ENCODE results near the gene PHF21A. TPM values are rescaled to one million over a fixed set of nuclear protein-coding genes. Genes with fewer than 3 reads are reported as not detected.

The PHF21A gene
- total and polyA plus RNA-seq, 2 experiments from 2014 or later = 24.6 to 30.4 TPM

DNA sequence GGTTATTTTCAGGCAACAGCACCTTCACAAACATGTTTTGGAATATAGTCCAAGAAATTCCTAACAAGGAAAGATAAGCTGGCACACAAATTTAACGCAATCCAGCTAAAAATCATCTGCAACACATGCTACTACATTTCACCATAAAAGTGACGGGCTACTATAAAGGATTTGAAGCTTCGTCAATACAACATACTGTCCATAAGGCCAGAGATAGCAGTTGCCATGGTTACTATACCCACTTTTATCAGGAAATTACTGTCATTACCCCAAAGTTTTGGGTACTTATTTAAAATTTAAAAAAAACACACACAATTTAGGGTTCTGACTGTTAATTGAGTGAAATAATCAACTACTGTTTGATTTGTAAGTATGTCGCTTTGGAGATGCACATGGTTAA is 6.9 kb downstream of the PHF21A start:
- Histone ChIP-seq H3K4me3 (no peak overlapping the region), H3K9me3 (ENCODE audit: low read depth) (no peaks in the 10 kb centered on the region), H3K4me1 (ENCODE audit: insufficient read depth) (peaks cover 32% of the 10 kb centered on the region), H2AFZ (no peak overlapping the region), H3K27ac (no peak overlapping the region), H3K9me2 (replicated peaks; ENCODE audit: insufficient read depth) (no peaks in the 10 kb centered on the region), H4K20me1 (ENCODE audit: insufficient read depth, poor library complexity, severe bottlenecking) (peaks cover 73% of the 10 kb centered on the region), H3K79me2 (peaks cover 100% of the 10 kb centered on the region), H3K4me2 (peak overlapping the region; percentile 15), H3K27me3 (no peaks in the 10 kb centered on the region), H3K36me3 (replicated peaks; ENCODE audit: insufficient read depth, low read depth) (no peaks in the 10 kb centered on the region)
- WGBS (ENCODE audit: low lambda C conversion rate, missing lambda C conversion rate) = 82% methylated on average over 4 of the region's 4 CpGs
- no peak for DNase-seq (ENCODE audit: low spot score)
- TF ChIP-seq, protein P1, sequence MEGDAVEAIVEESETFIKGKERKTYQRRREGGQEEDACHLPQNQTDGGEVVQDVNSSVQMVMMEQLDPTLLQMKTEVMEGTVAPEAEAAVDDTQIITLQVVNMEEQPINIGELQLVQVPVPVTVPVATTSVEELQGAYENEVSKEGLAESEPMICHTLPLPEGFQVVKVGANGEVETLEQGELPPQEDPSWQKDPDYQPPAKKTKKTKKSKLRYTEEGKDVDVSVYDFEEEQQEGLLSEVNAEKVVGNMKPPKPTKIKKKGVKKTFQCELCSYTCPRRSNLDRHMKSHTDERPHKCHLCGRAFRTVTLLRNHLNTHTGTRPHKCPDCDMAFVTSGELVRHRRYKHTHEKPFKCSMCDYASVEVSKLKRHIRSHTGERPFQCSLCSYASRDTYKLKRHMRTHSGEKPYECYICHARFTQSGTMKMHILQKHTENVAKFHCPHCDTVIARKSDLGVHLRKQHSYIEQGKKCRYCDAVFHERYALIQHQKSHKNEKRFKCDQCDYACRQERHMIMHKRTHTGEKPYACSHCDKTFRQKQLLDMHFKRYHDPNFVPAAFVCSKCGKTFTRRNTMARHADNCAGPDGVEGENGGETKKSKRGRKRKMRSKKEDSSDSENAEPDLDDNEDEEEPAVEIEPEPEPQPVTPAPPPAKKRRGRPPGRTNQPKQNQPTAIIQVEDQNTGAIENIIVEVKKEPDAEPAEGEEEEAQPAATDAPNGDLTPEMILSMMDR (IDR thresholded peaks at IDR 0.05; ENCODE audit: poor library complexity) = no peak
- TF ChIP-seq EZH2phosphoT487 (IDR thresholded peaks at IDR 0.05; ENCODE audit: low read depth, severe bottlenecking, unreplicated experiment) (no peak), EZH2 (IDR thresholded peaks at IDR 0.05; ENCODE audit: borderline replicate concordance) (no peak)

DNA sequence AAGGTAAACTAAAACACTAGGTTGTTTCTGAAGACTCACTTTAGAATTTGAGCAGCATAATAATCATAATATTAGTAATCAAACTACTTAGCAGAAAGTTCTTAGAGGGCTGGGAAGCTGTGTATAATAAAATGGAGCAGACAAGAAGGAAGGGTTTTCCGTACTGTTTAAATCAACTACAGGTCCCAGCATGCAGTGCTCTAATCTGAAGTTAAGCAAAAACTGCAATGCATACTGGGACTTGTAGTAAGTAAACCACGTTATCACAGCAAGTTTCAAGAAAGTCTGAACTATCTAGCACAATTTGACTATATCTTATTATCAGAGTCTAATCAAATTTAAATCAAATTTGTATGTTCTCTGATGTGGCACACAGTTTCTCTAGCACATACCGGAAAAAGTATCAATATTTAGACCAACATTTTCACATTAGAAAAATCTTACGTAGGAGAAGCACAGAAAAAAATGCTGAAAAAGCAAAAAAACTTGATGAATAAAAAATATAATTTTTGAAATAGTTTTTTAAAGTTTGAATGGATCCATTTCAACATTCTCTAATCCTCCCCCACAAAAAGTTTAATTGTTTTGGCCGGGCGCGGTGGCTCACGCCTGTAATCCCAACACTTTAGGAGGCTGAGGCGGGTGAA is 8.2 kb downstream of the PHF21A start:
- DNase-seq (ENCODE audit: low spot score) = peak; percentile 72
- TF ChIP-seq EZH2phosphoT487 (IDR thresholded peaks at IDR 0.05; ENCODE audit: low read depth, severe bottlenecking, unreplicated experiment) (no peak), EZH2 (IDR thresholded peaks at IDR 0.05; ENCODE audit: borderline replicate concordance) (no peak)
- TF ChIP-seq, protein P1 (IDR thresholded peaks at IDR 0.05; ENCODE audit: poor library complexity) = no peak
- Histone ChIP-seq H3K9me3 (ENCODE audit: low read depth) (no peaks in the 10 kb centered on the region), H3K9me2 (replicated peaks; ENCODE audit: insufficient read depth) (no peaks in the 10 kb centered on the region), H3K4me2 (peak overlapping the region; percentile 45), H3K27ac (no peak overlapping the region), H3K4me3 (no peak overlapping the region), H3K79me2 (peaks cover 100% of the 10 kb centered on the region), H3K36me3 (replicated peaks; ENCODE audit: insufficient read depth, low read depth) (no peaks in the 10 kb centered on the region), H4K20me1 (ENCODE audit: insufficient read depth, poor library complexity, severe bottlenecking) (peaks cover 69% of the 10 kb centered on the region), H3K4me1 (ENCODE audit: insufficient read depth) (peaks cover 24% of the 10 kb centered on the region), H2AFZ (no peak overlapping the region), H3K27me3 (no peaks in the 10 kb centered on the region)
- WGBS (ENCODE audit: low lambda C conversion rate, missing lambda C conversion rate) = 81% methylated on average over 9 of the region's 9 CpGs

DNA sequence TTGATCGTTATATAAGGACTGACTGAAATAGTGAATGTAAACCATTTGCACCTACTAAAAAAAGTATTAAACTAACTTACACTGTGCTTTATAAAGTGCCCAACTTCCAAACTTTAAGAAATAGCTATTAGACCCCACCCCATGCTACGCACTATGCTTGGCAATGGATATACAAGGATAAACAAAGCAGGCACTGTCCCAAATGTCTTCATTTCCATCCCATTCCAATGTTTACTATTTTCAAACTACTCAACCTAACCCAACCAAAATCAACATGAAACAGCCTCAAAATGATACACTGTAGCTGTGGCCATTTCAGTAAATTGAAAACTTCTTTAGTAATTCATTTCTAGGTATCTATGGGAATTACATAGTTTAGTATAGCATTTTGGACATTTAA is 12.5 kb downstream of the PHF21A start:
- Histone ChIP-seq H3K27ac (no peak overlapping the region), H2AFZ (no peak overlapping the region), H3K79me2 (peaks cover 100% of the 10 kb centered on the region), H3K4me2 (no peak overlapping the region), H3K36me3 (replicated peaks; ENCODE audit: insufficient read depth, low read depth) (no peaks in the 10 kb centered on the region), H3K4me3 (no peak overlapping the region), H3K27me3 (no peaks in the 10 kb centered on the region), H3K9me2 (replicated peaks; ENCODE audit: insufficient read depth) (no peaks in the 10 kb centered on the region), H3K9me3 (ENCODE audit: low read depth) (no peaks in the 10 kb centered on the region), H4K20me1 (ENCODE audit: insufficient read depth, poor library complexity, severe bottlenecking) (peaks cover 73% of the 10 kb centered on the region), H3K4me1 (ENCODE audit: insufficient read depth) (peaks cover 4% of the 10 kb centered on the region)
- TF ChIP-seq EZH2 (IDR thresholded peaks at IDR 0.05; ENCODE audit: borderline replicate concordance) = no peak
- TF ChIP-seq, protein P1 (IDR thresholded peaks at IDR 0.05; ENCODE audit: poor library complexity) = no peak
- TF ChIP-seq EZH2phosphoT487 (IDR thresholded peaks at IDR 0.05; ENCODE audit: low read depth, severe bottlenecking, unreplicated experiment) = no peak
- DNase-seq (ENCODE audit: low spot score) = no peak
- 79% methylated on average over 2 of the region's 2 CpGs for WGBS (ENCODE audit: low lambda C conversion rate, missing lambda C conversion rate)
